Pancreas (tissue), 10 donors: ENCODE measurements around the gene RCAN1. TPM values are rescaled to one million over a fixed set of nuclear protein-coding genes. Genes with fewer than 3 reads are reported as not detected.

Experiments used
- ATAC-seq, 4 donors: fragments of 200-7000 bp; cut with Tn5 transposase; one replicate each; pipeline versions ENCODE4 v1.8.0 to v1.9.1; 2020; ENCODE audit warnings: mild to moderate bottlenecking in 4 of 4, moderate library complexity in 4 of 4
- DNase-seq, 6 donors: peaks; one replicate each; pipeline ENCODE4 v3.0.0-alpha.2; 2020
- FAIRE-seq: peaks from 2 replicates; lab custom pipeline; 2012; peaks lifted over from hg19 to GRCh38; lab: Jason Lieb, UNC
- H3K27ac ChIP-seq, 4 donors: fragments of 200-600 bp; sonication (generic); 1 replicate in 3 of 4; 2 replicates in 1 of 4; pipeline versions ENCODE4 v1.5.0 to v1.8.0; 2020
- H3K27me3 ChIP-seq, 4 donors: fragments of 200-600 bp; one replicate each; pipeline ENCODE4 v1.8.0; 2021
- H3K36me3 ChIP-seq, 3 donors: fragments of 200-600 bp; sonication (generic) in 1 of 3; one replicate each; pipeline versions ENCODE4 v1.5.0 to v1.8.0; 2020 to 2021
- H3K4me1 ChIP-seq, 3 donors: fragments of 200-600 bp; one replicate each; pipeline ENCODE4 v1.8.0; 2021
- H3K4me3 ChIP-seq, 4 donors: fragments of 200-600 bp; sonication (generic) in 2 of 4; one replicate each; pipeline versions ENCODE4 v1.5.0 to v1.8.0; 2020 to 2021
- H3K9me3 ChIP-seq, 4 donors: fragments of 200-600 bp; one replicate each; pipeline ENCODE4 v1.8.0; 2021
- WGBS, 2 donors: extraction: QIAGEN DNeasy Blood & Tissue Kit; methylation state at CpG; one replicate each; pipeline ENCODE4 v1.1.7; 2013; 5-methylcytosine and 5-hydroxymethylcytosine counted together
- intact Hi-C, 3 donors: fragments of 100-400 bp; cut with DNase I; formaldehyde crosslinking; loops; one replicate each; pipeline versions ENCODE4 v1.11.1 to v1.14.2; 2022
- polyA plus RNA-seq, 2 donors: library from polyadenylated mRNA; stranded (reverse); fragments of 200-250 nt; gene quantifications; one replicate each; pipeline ENCODE4 v1.2.3, GENCODE V29; 2013
- total RNA-seq, 6 donors: library from RNA; stranded (reverse); fragmentation: NEBNext Ultra II Directional in 4 of 6; extraction: Animal tissue kit (Norgen Biotek cat#: 25700) in 4 of 6; gene quantifications; one replicate each; pipeline versions ENCODE4 v1.2.1 to v1.2.4, GENCODE V29; 2021 to 2023
- TF ChIP-seq, protein P1 (sequence below), 4 donors: fragments of 200-600 bp; sonication (generic) in 3 of 4; IDR thresholded peaks; one replicate each; pipeline versions ENCODE4 v1.5.0 to v1.8.0; 2021; ENCODE audit warnings: antibody characterized with exemption in 4 of 4
- donor health status: healthy with polysubstance abuse.
- donor health status: DM: no; HTN: no; CAD: no; lungs with moderate emphysema.
- donor health status: DM: no; HTN: no; CAD: no.
- donor health status: control.
- donor health status: control.
- donor health status: Bipolar disorder and iron deficiency.
- donor health status: DM: yes; HTN: yes; CAD: no.
- donor health status: DM: no; HTN: no; CAD: no.
- donor health status: DM: no; HTN: no; CAD: no.
- donor health status: DM: yes; HTN: yes; CAD: no.

RCAN1 gene
- total and polyA plus RNA-seq, 8 donors = 9.5 to 19.7 (median 14.7) TPM

DNA sequence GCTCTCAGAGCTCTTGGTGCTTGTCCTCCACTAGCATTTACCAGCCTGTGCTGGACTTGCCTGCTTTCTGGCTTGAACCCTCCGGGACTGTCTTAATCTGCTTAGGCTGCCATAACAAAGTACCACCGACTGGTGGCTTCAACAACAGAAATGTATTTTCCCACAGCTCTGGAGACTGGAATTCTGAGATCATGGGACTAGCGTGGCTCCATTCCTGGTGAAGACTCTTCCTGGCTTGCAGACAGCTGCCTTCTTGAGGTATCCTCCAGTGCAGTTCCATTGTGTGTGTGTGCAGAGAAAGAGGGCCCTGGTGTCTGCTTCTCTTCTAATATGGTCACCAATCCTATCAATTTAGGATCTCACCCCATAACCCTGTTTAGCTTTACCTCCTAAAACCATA lies 22.0 kb upstream of the RCAN1 start:
- Histone ChIP-seq H3K4me3 (no peak overlapping the region), H3K4me1 (no peaks in the 10 kb centered on the region), H3K9me3 (no peaks in the 10 kb centered on the region), H3K36me3 (no peaks in the 10 kb centered on the region), H3K27ac (no peak overlapping the region), H3K27me3 (no peaks in the 10 kb centered on the region)
- WGBS, 2 donors = 61 to 68% methylated on average over 3 of the region's 3 CpGs
- ATAC-seq (no peak), FAIRE-seq (no peak), DNase-seq (no peak)
- TF ChIP-seq, protein P1, sequence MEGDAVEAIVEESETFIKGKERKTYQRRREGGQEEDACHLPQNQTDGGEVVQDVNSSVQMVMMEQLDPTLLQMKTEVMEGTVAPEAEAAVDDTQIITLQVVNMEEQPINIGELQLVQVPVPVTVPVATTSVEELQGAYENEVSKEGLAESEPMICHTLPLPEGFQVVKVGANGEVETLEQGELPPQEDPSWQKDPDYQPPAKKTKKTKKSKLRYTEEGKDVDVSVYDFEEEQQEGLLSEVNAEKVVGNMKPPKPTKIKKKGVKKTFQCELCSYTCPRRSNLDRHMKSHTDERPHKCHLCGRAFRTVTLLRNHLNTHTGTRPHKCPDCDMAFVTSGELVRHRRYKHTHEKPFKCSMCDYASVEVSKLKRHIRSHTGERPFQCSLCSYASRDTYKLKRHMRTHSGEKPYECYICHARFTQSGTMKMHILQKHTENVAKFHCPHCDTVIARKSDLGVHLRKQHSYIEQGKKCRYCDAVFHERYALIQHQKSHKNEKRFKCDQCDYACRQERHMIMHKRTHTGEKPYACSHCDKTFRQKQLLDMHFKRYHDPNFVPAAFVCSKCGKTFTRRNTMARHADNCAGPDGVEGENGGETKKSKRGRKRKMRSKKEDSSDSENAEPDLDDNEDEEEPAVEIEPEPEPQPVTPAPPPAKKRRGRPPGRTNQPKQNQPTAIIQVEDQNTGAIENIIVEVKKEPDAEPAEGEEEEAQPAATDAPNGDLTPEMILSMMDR (IDR thresholded peaks at IDR 0.05) = no peak
- intact Hi-C loops = no loop called here

DNA sequence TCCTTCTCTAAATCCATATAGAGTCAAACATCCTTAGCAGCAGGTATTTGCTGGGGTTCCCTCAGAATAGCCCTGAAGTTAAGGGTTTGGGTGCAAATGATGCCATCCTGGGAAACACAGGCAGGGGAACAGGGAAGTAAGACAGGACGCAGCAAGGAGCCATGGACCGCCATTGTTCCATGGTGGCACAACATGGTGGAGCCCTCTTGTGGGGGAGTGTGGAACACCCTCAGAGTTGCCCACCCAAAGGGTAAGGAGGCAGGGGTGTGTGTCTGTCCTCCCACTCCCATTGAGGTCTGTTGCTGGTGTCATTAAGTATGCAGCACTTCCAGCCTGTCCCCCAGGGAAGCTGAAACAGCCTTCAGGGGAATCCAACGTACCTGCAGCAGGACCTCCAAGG lies 20.4 kb upstream of the RCAN1 start:
- intact Hi-C loops = no loop called here
- no peak for FAIRE-seq
- WGBS, 2 donors = 62 to 68% methylated on average over 3 of the region's 3 CpGs

DNA sequence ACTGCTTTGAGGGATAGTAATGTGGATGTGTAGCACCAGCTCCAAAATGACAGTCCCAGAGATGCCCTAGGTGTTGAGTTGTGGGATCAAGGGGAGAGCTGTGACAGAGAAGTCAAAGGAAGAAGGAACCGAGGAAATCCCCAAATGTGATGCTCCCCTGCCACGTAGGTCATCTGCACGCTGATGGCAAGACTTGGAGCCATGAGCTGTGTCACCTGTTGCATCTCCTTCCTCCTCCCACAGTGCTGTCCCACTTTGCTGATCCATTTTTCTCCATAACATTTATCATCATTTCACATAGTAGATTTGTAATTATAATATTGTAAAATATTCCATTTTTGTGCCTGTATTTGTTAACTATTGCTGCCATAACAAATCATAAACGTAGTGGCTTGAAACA lies 17.6 kb upstream of the RCAN1 start:
- 49 to 53% methylated on average over 4 of the region's 4 CpGs for WGBS, 2 donors
- DNase-seq = no peak
- no peak for FAIRE-seq
- ATAC-seq = no peak
- TF ChIP-seq, protein P1 (IDR thresholded peaks at IDR 0.05) = no peak
- H3K27ac ChIP-seq = no peak overlapping the region
- no peak overlapping the region for H3K4me3 ChIP-seq
- intact Hi-C loops = no loop called here
- H3K36me3 ChIP-seq = no peaks in the 10 kb centered on the region
- no peaks in the 10 kb centered on the region for H3K9me3 ChIP-seq
- H3K27me3 ChIP-seq = no peaks in the 10 kb centered on the region
- H3K4me1 ChIP-seq = no peaks in the 10 kb centered on the region

More for the DNA sequence above, 20.4 kb upstream of the RCAN1 start:
- TF ChIP-seq, protein P1 (IDR thresholded peaks at IDR 0.05) = no peak
- Histone ChIP-seq H3K27me3 (no peaks in the 10 kb centered on the region), H3K4me3 (no peak overlapping the region), H3K36me3 (no peaks in the 10 kb centered on the region), H3K9me3 (no peaks in the 10 kb centered on the region), H3K27ac (no peak overlapping the region), H3K4me1 (no peaks in the 10 kb centered on the region)
- no peak for DNase-seq
- no peak for ATAC-seq

DNA sequence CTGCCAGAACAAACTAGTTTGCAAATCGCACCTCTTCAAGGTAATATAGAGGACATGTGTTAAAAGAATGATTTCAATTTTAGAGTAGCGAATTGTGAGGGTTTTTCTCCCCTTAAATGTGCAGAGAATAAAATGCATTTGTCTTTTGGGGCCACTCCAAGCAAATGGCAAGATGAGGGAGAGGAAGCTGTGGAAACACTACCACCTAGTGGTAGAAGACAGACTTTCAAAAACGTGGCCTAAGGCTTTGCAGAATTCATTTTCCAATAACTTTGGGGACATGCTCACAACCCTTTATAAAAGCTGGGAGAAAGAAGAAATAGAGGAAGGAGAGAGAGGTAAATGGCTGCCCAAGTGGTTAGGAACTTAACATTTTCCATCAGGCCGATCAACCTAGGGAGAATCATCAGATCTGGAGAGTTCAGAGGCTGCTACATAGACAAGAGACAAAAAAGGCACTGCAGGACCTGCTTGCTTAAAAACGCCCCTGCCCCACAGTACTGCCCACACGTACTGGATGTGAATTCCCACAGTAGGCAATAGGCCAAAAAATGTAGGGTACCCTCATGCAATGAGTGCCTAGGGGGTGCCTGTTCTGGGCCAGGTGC lies 15.7 kb upstream of the RCAN1 start:
- FAIRE-seq (peak; percentile 41), DNase-seq (peak in 2 of 6 donors; percentile 24 to 38), ATAC-seq (peak; percentile 71 to 96 (median 87))
- Histone ChIP-seq H3K4me1 (no peaks in the 10 kb centered on the region), H3K27me3 (no peaks in the 10 kb centered on the region), H3K4me3 (no peak overlapping the region), H3K36me3 (no peaks in the 10 kb centered on the region), H3K27ac (no peak overlapping the region), H3K9me3 (no peaks in the 10 kb centered on the region)
- intact Hi-C loops = no loop called here
- TF ChIP-seq, protein P1 (IDR thresholded peaks at IDR 0.05) = peak; percentile 46 to 82 (median 73)
- WGBS, 2 donors = 5% methylated on average over 6 of the region's 6 CpGs

DNA sequence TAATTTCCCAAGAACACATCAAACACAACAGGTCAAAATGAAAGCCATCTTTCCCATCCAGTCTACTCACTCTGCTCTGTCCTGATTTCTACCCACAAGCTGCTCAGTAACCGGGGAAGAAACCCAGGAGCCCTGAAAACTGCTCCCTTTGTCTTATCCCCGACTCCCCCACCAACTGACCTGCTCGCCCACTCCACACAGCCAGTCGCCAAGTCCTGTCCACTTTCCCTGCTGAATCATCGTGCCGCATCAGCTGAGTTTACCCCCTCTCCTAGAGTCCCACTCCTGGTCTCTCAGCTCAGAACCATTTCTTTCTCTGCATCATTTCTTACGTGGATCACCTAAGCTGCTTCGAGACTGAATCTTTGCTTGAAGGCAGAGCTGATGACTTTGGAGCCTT lies 11.2 kb upstream of the RCAN1 start:
- Histone ChIP-seq H3K27ac (no peak overlapping the region), H3K27me3 (no peaks in the 10 kb centered on the region), H3K4me1 (no peaks in the 10 kb centered on the region), H3K9me3 (no peaks in the 10 kb centered on the region), H3K4me3 (no peak overlapping the region), H3K36me3 (no peaks in the 10 kb centered on the region)
- ATAC-seq (no peak), DNase-seq (no peak), FAIRE-seq (no peak)
- intact Hi-C loops = no loop called here
- TF ChIP-seq, protein P1 (IDR thresholded peaks at IDR 0.05) = no peak
- WGBS, 2 donors = 69 to 81% methylated on average over 8 of the region's 8 CpGs
